Measurements from ENCODE around the gene APH1B. TPM values are rescaled to one million over a fixed set of nuclear protein-coding genes. Genes with fewer than 3 reads are reported as not detected.

The APH1B gene
- total and polyA plus RNA-seq, 9 donors: 9.1 to 25.2 (median 20.0) TPM

DNA sequence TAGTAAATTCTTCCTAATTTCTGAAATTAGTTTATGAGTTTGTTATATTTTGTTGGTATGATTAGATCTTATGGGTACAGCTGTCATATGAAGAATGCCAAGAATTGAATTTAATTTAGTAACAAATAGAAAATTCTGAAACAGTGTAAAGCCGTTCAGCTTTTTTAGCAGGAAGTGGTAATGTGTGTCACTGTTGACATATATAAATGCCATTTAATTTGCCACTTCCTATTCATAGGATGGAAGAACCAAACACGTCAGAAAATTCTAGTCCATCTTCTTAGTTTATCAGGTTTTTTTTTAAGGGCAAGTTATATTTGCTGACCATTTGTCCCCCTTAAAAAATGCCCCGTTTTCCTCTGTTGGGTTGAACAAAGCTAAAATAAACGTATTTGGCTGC, 45.0 kb upstream of the APH1B start:
- Histone ChIP-seq H3K4me1 (ENCODE audit: insufficient read depth) (peaks cover 14% of the 10 kb centered on the region), H3K27me3 (no peaks in the 10 kb centered on the region), H3K4me3 (no peak overlapping the region), H3K36me3 (no peaks in the 10 kb centered on the region), H3K27ac (no peak overlapping the region), H3K9me3 (no peaks in the 10 kb centered on the region)
- intact Hi-C loops (cut with DNase I): no loop called here
- 33 to 62% (median 49%) methylated on average over 4 of the region's 4 CpGs for WGBS, 3 donors
- TF ChIP-seq EP300 (IDR thresholded peaks at IDR 0.05) (no peak), POLR2A (IDR thresholded peaks at IDR 0.05) (no peak)
- TF ChIP-seq, protein P1, sequence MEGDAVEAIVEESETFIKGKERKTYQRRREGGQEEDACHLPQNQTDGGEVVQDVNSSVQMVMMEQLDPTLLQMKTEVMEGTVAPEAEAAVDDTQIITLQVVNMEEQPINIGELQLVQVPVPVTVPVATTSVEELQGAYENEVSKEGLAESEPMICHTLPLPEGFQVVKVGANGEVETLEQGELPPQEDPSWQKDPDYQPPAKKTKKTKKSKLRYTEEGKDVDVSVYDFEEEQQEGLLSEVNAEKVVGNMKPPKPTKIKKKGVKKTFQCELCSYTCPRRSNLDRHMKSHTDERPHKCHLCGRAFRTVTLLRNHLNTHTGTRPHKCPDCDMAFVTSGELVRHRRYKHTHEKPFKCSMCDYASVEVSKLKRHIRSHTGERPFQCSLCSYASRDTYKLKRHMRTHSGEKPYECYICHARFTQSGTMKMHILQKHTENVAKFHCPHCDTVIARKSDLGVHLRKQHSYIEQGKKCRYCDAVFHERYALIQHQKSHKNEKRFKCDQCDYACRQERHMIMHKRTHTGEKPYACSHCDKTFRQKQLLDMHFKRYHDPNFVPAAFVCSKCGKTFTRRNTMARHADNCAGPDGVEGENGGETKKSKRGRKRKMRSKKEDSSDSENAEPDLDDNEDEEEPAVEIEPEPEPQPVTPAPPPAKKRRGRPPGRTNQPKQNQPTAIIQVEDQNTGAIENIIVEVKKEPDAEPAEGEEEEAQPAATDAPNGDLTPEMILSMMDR (IDR thresholded peaks at IDR 0.05): no peak
- DNase-seq: no peak

DNA sequence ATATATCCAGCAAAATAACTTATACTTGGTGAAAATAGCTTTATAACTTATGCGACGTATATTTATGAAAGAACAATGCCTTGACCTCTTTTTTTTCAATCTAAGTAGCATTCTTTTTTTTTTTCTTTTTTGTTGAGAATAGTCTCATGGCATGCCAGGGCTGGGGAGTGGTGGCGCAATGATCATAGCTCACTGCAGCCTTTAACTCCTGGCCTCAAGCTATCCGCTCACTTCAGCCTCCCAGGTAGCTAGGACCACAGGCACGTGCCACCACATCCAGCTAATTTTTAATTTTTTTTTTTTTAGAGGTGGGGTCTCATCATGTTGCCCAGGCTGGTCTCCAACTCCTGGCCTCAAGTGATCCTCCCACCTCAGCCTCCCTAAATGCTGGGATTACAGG, 44.5 kb upstream of the APH1B start:
- DNase-seq: no peak
- H3K4me1 ChIP-seq (ENCODE audit: insufficient read depth): peaks cover 12% of the 10 kb centered on the region

DNA sequence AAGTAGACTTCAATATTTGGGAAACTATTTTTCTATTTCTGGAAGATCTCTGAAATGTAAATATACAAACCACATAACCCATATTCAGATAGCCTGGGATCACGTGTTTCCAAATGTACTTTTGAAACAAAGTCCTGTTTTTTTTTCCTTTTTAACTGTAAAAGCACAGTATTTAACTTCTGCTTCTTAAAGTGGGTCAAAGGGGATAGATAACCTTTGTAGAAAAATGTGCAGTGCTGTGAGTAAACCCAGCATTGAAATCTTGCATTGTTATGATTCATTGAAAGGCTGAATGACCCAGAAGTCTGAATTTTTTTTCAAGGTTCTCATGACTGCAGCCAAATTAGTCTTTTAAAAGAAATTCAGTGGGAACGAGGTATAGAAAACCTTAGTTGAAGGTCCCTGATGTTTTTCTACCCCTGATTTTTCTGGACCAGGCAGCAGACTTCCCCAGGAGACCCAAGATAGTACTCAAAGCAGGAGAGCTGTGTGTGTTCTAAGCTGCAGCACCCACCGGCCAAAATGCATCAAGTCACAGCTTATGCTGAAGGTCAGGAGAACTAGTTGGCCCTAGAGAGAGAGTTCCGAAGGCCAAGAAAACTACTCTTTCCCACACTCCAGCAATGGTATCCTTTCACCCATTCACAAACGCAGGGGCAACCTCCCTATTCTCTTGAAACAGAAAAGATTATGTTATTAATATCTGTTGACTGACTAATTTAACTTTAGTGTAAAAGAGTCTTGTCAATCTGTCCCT, 43.6 kb upstream of the APH1B start:
- no peak for TF ChIP-seq POLR2A (IDR thresholded peaks at IDR 0.05)
- TF ChIP-seq EP300 (IDR thresholded peaks at IDR 0.05): no peak
- TF ChIP-seq, protein P1 (IDR thresholded peaks at IDR 0.05): no peak
- Histone ChIP-seq H3K27ac (peak overlapping the region; percentile 11 to 48), H3K4me3 (no peak overlapping the region), H3K9me3 (no peaks in the 10 kb centered on the region), H3K27me3 (no peaks in the 10 kb centered on the region), H3K36me3 (no peaks in the 10 kb centered on the region), H3K4me1 (ENCODE audit: insufficient read depth) (peaks cover 14% of the 10 kb centered on the region)
- 5 to 14% (median 10%) methylated on average over 5 of the region's 5 CpGs for WGBS, 3 donors
- intact Hi-C loops (cut with DNase I): no loop called here
- no peak for DNase-seq

More for the DNA sequence above, 44.5 kb upstream of the APH1B start:
- Histone ChIP-seq H3K27ac (no peak overlapping the region), H3K36me3 (no peaks in the 10 kb centered on the region), H3K4me3 (no peak overlapping the region), H3K27me3 (no peaks in the 10 kb centered on the region), H3K9me3 (no peaks in the 10 kb centered on the region)
- WGBS, 3 donors: 71 to 90% (median 85%) methylated on average over 5 of the region's 5 CpGs
- TF ChIP-seq, protein P1 (IDR thresholded peaks at IDR 0.05): no peak
- no peak for TF ChIP-seq POLR2A (IDR thresholded peaks at IDR 0.05)
- no peak for TF ChIP-seq EP300 (IDR thresholded peaks at IDR 0.05)
- intact Hi-C loops (cut with DNase I): no loop called here

DNA sequence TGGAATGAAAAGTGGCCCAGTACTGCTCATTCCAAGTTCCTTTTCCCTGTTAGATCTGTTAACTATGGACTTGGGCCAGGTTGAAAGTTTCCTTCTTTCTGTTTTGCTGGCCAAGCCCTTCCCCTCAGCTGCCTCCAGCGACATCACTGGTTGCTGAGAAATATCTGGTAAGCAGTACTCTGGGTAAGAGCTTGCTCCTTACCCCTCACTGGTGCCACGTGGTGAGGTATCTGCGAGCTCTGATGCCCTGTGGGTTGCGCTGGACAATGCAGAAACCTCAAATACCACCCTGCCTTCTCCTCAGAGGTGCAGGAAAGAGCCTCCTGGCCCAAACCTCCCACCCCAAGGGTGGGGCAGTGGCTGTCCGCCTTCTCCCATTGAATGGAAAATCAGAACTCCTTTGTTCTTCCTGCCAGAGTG, 42.9 kb upstream of the APH1B start:
- Histone ChIP-seq H3K27ac (peak overlapping the region in 1 of 2 donors; percentile 48), H3K4me3 (no peak overlapping the region), H3K9me3 (no peaks in the 10 kb centered on the region), H3K36me3 (no peaks in the 10 kb centered on the region), H3K4me1 (ENCODE audit: insufficient read depth) (peaks cover 14% of the 10 kb centered on the region), H3K27me3 (no peaks in the 10 kb centered on the region)
- peak in 3 of 5 donors; percentile 30 to 46 (median 43) for DNase-seq
- intact Hi-C loops (cut with DNase I): no loop called here
- TF ChIP-seq EP300 (IDR thresholded peaks at IDR 0.05): no peak
- TF ChIP-seq, protein P1 (IDR thresholded peaks at IDR 0.05): no peak
- TF ChIP-seq POLR2A (IDR thresholded peaks at IDR 0.05): no peak
- WGBS, 3 donors: 49 to 53% (median 53%) methylated on average over 5 of the region's 5 CpGs

Measured in ovary (tissue), 9 donors.